ENCODE measurements around the gene MRC1. TPM values are rescaled to one million over a fixed set of nuclear protein-coding genes. Genes with fewer than 3 reads are reported as not detected.

The MRC1 gene
- total RNA-seq, 1 experiment from 2014 or later, result 0.37 TPM

DNA sequence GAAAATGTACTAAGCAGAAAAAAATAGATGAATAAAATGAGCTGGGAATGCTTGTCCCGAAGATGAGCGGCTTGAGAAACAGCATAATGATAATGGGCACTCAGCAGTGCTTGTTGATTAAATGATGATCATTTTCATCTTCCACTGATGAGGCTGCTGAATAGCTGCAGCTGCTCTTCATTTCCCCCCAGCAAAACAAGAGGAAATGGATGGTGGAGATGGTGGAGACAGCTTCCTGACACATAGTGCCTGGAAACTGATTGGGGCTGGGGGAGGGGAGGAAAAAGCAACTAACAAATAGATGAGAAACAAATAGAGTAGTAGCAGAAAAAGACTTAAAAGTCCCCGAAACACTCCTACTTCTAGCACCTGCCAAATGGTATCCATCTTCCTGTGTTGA lies 41.4 kb downstream of the MRC1 start:
- Histone ChIP-seq H2AFZ (ENCODE audit: low read depth, low read length, poor library complexity, severe bottlenecking) (no peak overlapping the region), H3K4me3 (replicated peaks in 1 of 2; ENCODE audit: low read depth in 1 of 2, low read length in 2 of 2) (no peak overlapping the region), H3K9me2 (ENCODE audit: insufficient read depth) (no peaks in the 10 kb centered on the region), H3K79me2 (ENCODE audit: insufficient read depth, low read length) (no peaks in the 10 kb centered on the region), H3K27me3 (ENCODE audit: insufficient read depth, low read length) (no peaks in the 10 kb centered on the region), H3K36me3 (ENCODE audit: control insufficient read depth in 1 of 2, insufficient read depth in 2 of 2, low read length in 2 of 2) (no peaks in the 10 kb centered on the region), H3K9me3 (ENCODE audit: control insufficient read depth in 1 of 2, insufficient read depth in 1 of 2, low read depth in 1 of 2, low read length in 2 of 2) (no peaks in the 10 kb centered on the region), H3K4me2 (ENCODE audit: low read length) (no peak overlapping the region), H4K20me1 (ENCODE audit: insufficient read depth) (no peaks in the 10 kb centered on the region), H3K9ac (ENCODE audit: low read length) (no peak overlapping the region), H3K4me1 (ENCODE audit: control insufficient read depth in 1 of 2, insufficient read depth in 2 of 2, low read length in 2 of 2) (no peaks in the 10 kb centered on the region), H3K27ac (ENCODE audit: low read depth, low read length) (no peak overlapping the region)
- RAD21 ChIA-PET (ENCODE audit: low non-redundant PET in 1 of 2, low total read pairs in 2 of 2, uncharacterized antibody in 2 of 2, unreplicated experiment in 2 of 2), result interaction anchor here (1.1 kb wide), 1 partner anchor 366 kb away, joined by 3 to 4 read pairs; no protein-coding TSS in a partner anchor
- no TSS peak for BruUV-seq (replicated peaks)
- ATAC-seq, result no peak
- DNase-seq (ENCODE audit: low read depth, low spot score), result no peak
- TF ChIP-seq ZFX (IDR thresholded peaks at IDR 0.05) (no peak), FOSL1 (IDR thresholded peaks at IDR 0.05; ENCODE audit: low read depth) (no peak), POLR2A (IDR thresholded peaks at IDR 0.05; ENCODE audit: borderline replicate concordance, extremely low read depth, insufficient read depth, insufficient read length) (no peak), POLR2AphosphoS5 (IDR thresholded peaks at IDR 0.05; ENCODE audit: low read depth, low read length) (no peak), SIN3A (IDR thresholded peaks at IDR 0.05; ENCODE audit: low read depth) (no peak), JUND (IDR thresholded peaks at IDR 0.05) (no peak), YY1 (IDR thresholded peaks at IDR 0.05; ENCODE audit: extremely low read depth, insufficient replicate concordance, low read depth, low read length) (no peak)
- intact Hi-C loops (cut with micrococcal nuclease), result no loop called here
- POLR2A ChIA-PET, result no interaction called here
- CTCF ChIA-PET, result interaction anchor here (0.6 to 6.1 kb wide), 4 partner anchors 17 to 366 kb away, joined by 3 to 49 read pairs (median 4); no protein-coding TSS in a partner anchor

- BruUV-seq (replicated peaks), result no TSS peak
- Histone ChIP-seq H2AFZ (ENCODE audit: low read depth, low read length, poor library complexity, severe bottlenecking) (no peak overlapping the region), H3K27me3 (ENCODE audit: insufficient read depth, low read length) (no peaks in the 10 kb centered on the region), H4K20me1 (ENCODE audit: insufficient read depth) (no peaks in the 10 kb centered on the region), H3K4me3 (replicated peaks in 1 of 2; ENCODE audit: low read depth in 1 of 2, low read length in 2 of 2) (no peak overlapping the region), H3K4me2 (ENCODE audit: low read length) (no peak overlapping the region), H3K9ac (ENCODE audit: low read length) (no peak overlapping the region), H3K9me2 (ENCODE audit: insufficient read depth) (no peaks in the 10 kb centered on the region), H3K27ac (ENCODE audit: low read depth, low read length) (no peak overlapping the region), H3K79me2 (ENCODE audit: insufficient read depth, low read length) (no peaks in the 10 kb centered on the region), H3K4me1 (ENCODE audit: control insufficient read depth in 1 of 2, insufficient read depth in 2 of 2, low read length in 2 of 2) (no peaks in the 10 kb centered on the region), H3K9me3 (ENCODE audit: control insufficient read depth in 1 of 2, insufficient read depth in 1 of 2, low read depth in 1 of 2, low read length in 2 of 2) (no peaks in the 10 kb centered on the region), H3K36me3 (ENCODE audit: control insufficient read depth in 1 of 2, insufficient read depth in 2 of 2, low read length in 2 of 2) (no peaks in the 10 kb centered on the region)
- ChIA-PET CTCF (interaction anchor here (1.3 to 6.1 kb wide), 2 partner anchors 18 to 365 kb away, joined by 3 to 49 read pairs; no protein-coding TSS in a partner anchor), RAD21 (ENCODE audit: low non-redundant PET in 1 of 2, low total read pairs in 2 of 2, uncharacterized antibody in 2 of 2, unreplicated experiment in 2 of 2) (no interaction called here), POLR2A (no interaction called here)
- DNase-seq (ENCODE audit: low read depth, low spot score) (no peak), ATAC-seq (no peak)
- intact Hi-C loops (cut with micrococcal nuclease), result no loop called here
- TF ChIP-seq RAD21 (IDR thresholded peaks at IDR 0.05; ENCODE audit: low read depth), result no peak
- no peak for TF ChIP-seq POLR2A (IDR thresholded peaks at IDR 0.05; ENCODE audit: borderline replicate concordance, extremely low read depth, insufficient read depth, insufficient read length)
- no peak for TF ChIP-seq ELF1 (IDR thresholded peaks at IDR 0.05; ENCODE audit: borderline replicate concordance, low read depth)
- TF ChIP-seq ZBTB33 (IDR thresholded peaks at IDR 0.05; ENCODE audit: extremely low read depth, insufficient replicate concordance, low read length), result no peak
- TF ChIP-seq MAX (IDR thresholded peaks at IDR 0.05), result no peak
- no peak for TF ChIP-seq ZFX (IDR thresholded peaks at IDR 0.05)
- TF ChIP-seq, protein P1, sequence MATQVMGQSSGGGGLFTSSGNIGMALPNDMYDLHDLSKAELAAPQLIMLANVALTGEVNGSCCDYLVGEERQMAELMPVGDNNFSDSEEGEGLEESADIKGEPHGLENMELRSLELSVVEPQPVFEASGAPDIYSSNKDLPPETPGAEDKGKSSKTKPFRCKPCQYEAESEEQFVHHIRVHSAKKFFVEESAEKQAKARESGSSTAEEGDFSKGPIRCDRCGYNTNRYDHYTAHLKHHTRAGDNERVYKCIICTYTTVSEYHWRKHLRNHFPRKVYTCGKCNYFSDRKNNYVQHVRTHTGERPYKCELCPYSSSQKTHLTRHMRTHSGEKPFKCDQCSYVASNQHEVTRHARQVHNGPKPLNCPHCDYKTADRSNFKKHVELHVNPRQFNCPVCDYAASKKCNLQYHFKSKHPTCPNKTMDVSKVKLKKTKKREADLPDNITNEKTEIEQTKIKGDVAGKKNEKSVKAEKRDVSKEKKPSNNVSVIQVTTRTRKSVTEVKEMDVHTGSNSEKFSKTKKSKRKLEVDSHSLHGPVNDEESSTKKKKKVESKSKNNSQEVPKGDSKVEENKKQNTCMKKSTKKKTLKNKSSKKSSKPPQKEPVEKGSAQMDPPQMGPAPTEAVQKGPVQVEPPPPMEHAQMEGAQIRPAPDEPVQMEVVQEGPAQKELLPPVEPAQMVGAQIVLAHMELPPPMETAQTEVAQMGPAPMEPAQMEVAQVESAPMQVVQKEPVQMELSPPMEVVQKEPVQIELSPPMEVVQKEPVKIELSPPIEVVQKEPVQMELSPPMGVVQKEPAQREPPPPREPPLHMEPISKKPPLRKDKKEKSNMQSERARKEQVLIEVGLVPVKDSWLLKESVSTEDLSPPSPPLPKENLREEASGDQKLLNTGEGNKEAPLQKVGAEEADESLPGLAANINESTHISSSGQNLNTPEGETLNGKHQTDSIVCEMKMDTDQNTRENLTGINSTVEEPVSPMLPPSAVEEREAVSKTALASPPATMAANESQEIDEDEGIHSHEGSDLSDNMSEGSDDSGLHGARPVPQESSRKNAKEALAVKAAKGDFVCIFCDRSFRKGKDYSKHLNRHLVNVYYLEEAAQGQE (IDR thresholded peaks at IDR 0.05; ENCODE audit: low read depth), result no peak
- TF ChIP-seq JUND (IDR thresholded peaks at IDR 0.05), result no peak
- TF ChIP-seq POLR2AphosphoS5 (IDR thresholded peaks at IDR 0.05; ENCODE audit: low read depth, low read length), result no peak
These were observed 42.5 kb downstream of the MRC1 start for GRCh38 chr10:17851611-17852010.

All from HCT116 (cell line).